Tibial artery (tissue), 4 donors: Measurements from ENCODE around the gene MXI1.

ENCODE experiments used
- DNase-seq, 2 donors: peaks; one replicate each; pipeline ENCODE4 v3.0.0-alpha.2; 2019
- H3K27ac ChIP-seq, 2 donors: fragments of 200-600 bp; sonication (generic) in 1 of 2; 1 replicate in 1 of 2; 2 replicates in 1 of 2; pipeline ENCODE4 v1.5.1; 2018 to 2019; ENCODE audit warnings: mild to moderate bottlenecking in 1 of 2
- H3K27me3 ChIP-seq, 2 donors: fragments of 200-600 bp; sonication (generic) in 1 of 2; one replicate each; pipeline versions ENCODE4 v1.5.1 to v1.6.0; 2016 to 2019
- H3K36me3 ChIP-seq, 3 donors: fragments of 200-600 bp; sonication (generic) in 2 of 3; one replicate each; pipeline ENCODE4 v1.5.1; 2016 to 2019; ENCODE audit warnings: mild to moderate bottlenecking in 2 of 3
- H3K4me1 ChIP-seq, 4 donors: fragments of 200-600 bp; sonication (generic) in 2 of 4; 1 replicate in 3 of 4; 2 replicates in 1 of 4; pipeline ENCODE4 v1.5.1; 2016 to 2019
- H3K4me3 ChIP-seq, 2 donors: fragments of 200-600 bp; sonication (generic) in 1 of 2; 1 replicate in 1 of 2; 2 replicates in 1 of 2; pipeline ENCODE4 v1.5.1; 2018 to 2019; ENCODE audit warnings: mild to moderate bottlenecking in 2 of 2
- H3K9me3 ChIP-seq, 3 donors: fragments of 200-600 bp; sonication (generic) in 1 of 3; one replicate each; pipeline ENCODE4 v1.5.1; 2016 to 2019
- CTCF ChIP-seq, 2 experiments: fragments of 200-600 bp in 1 of 2; fragments of 450-650 bp in 1 of 2; IDR thresholded peaks; one replicate each; pipeline ENCODE4 v1.5.1; 2017 to 2019; ENCODE audit warnings: antibody characterized with exemption in 2 of 2, mild to moderate bottlenecking in 1 of 2, moderate library complexity in 1 of 2
- intact Hi-C: fragments of 100-400 bp; cut with DNase I; formaldehyde crosslinking; loops from one replicate; pipeline ENCODE4 v1.15.0; 2023; ENCODE audit warnings: low total_unique reads

Gene MXI1

GRCh38 chr10:110214371-110214826, 7.0 kb downstream of the MXI1 start:
- DNase-seq = peak in 1 of 2 donors; percentile 74
- no peaks in the 10 kb centered on the region for H3K27me3 ChIP-seq
- H3K4me3 ChIP-seq = no peak overlapping the region
- TF ChIP-seq CTCF (IDR thresholded peaks at IDR 0.05) = no peak
- intact Hi-C loops = loop anchor here (5.0 kb wide), 1 partner anchor 317 kb away; no protein-coding TSS in a partner anchor
- no peaks in the 10 kb centered on the region for H3K9me3 ChIP-seq
- H3K27ac ChIP-seq = peak overlapping the region; percentile 96 to 99
- H3K4me1 ChIP-seq = peaks cover 0 to 68% (median 57%) of the 10 kb centered on the region in 4 donors
- H3K36me3 ChIP-seq = no peaks in the 10 kb centered on the region

- intact Hi-C loops = no loop called here
- no peaks in the 10 kb centered on the region for H3K36me3 ChIP-seq
- peaks cover 0 to 78% (median 62%) of the 10 kb centered on the region in 4 donors for H3K4me1 ChIP-seq
- H3K4me3 ChIP-seq = no peak overlapping the region
- H3K9me3 ChIP-seq = no peaks in the 10 kb centered on the region
- TF ChIP-seq CTCF (IDR thresholded peaks at IDR 0.05) = no peak
- no peaks in the 10 kb centered on the region for H3K27me3 ChIP-seq
- DNase-seq = no peak
- peak overlapping the region; percentile 96 to 99 for H3K27ac ChIP-seq
Observed at GRCh38 chr10:110215286-110216170, 8.1 kb downstream of the MXI1 start.

GRCh38 chr10:110216240-110216639, 8.8 kb downstream of the MXI1 start:
- Histone ChIP-seq H3K4me3 (no peak overlapping the region), H3K27me3 (no peaks in the 10 kb centered on the region), H3K36me3 (no peaks in the 10 kb centered on the region), H3K4me1 (peaks cover 0 to 85% (median 68%) of the 10 kb centered on the region in 4 donors), H3K27ac (peak overlapping the region; percentile 96 to 99), H3K9me3 (no peaks in the 10 kb centered on the region)
- TF ChIP-seq CTCF (IDR thresholded peaks at IDR 0.05) = no peak
- intact Hi-C loops = no loop called here
- no peak for DNase-seq

- Histone ChIP-seq H3K27me3 (no peaks in the 10 kb centered on the region), H3K36me3 (no peaks in the 10 kb centered on the region), H3K27ac (peak overlapping the region; percentile 36 to 99), H3K4me3 (no peak overlapping the region), H3K9me3 (no peaks in the 10 kb centered on the region), H3K4me1 (peaks cover 0 to 83% (median 67%) of the 10 kb centered on the region in 4 donors)
- no peak for DNase-seq
- TF ChIP-seq CTCF (IDR thresholded peaks at IDR 0.05) = no peak
- intact Hi-C loops = no loop called here
Observed at GRCh38 chr10:110216942-110217661, 9.7 kb downstream of the MXI1 start.

GRCh38 chr10:110217662-110218008, 10.2 kb downstream of the MXI1 start:
- peaks cover 0 to 83% (median 68%) of the 10 kb centered on the region in 4 donors for H3K4me1 ChIP-seq
- intact Hi-C loops = no loop called here
- DNase-seq = no peak
- no peaks in the 10 kb centered on the region for H3K9me3 ChIP-seq
- H3K36me3 ChIP-seq = no peaks in the 10 kb centered on the region
- peak overlapping the region; percentile 36 to 99 for H3K27ac ChIP-seq
- H3K4me3 ChIP-seq = no peak overlapping the region
- H3K27me3 ChIP-seq = no peaks in the 10 kb centered on the region
- TF ChIP-seq CTCF (IDR thresholded peaks at IDR 0.05) = no peak
